Epidermal melanocyte (primary cell): ENCODE results near the gene PCBP1.
A peak's percentile ranks its signal among the peaks of the same experiment; 100 is the strongest.
"Not testable (repeated sequence)": the region's sequence is repeated elsewhere in the genome, so short reads cannot be mapped to it uniquely, and the experiment has no call there.

ENCODE experiments used
- DNase-seq: peaks from one replicate; pipeline ENCODE4 v3.0.0; 2011; ENCODE audit warnings: low spot score; ENCODE audit not compliant: insufficient read length

Gene PCBP1

DNA sequence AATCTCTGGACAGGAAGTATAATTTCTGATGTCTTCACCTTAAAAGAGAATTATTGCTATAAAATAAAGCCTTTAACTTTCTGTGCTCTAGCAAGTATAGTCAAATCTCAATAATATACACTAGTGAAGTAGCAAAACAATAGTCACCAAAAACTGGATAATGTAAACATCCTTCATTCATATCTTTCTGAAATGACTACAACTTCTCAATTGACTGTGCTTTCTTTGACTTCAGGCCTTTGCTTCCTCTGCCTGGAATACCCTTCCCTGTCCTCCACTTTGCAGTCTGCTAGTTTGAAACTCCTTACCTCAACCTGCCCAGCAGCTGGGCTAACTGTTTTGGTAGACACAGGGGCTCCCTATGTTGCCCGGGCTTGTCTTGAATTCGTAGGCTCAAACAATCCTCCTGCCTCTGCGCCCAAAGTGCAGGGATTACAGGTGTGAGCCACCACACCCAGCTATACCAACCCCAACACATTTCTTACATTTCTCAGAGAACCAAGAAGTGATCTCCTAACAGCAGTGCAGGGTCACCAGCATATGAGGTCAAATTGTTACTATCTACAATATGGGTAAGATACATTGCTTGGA, 6.6 kb upstream of the PCBP1 start:
- no peak for DNase-seq

DNA sequence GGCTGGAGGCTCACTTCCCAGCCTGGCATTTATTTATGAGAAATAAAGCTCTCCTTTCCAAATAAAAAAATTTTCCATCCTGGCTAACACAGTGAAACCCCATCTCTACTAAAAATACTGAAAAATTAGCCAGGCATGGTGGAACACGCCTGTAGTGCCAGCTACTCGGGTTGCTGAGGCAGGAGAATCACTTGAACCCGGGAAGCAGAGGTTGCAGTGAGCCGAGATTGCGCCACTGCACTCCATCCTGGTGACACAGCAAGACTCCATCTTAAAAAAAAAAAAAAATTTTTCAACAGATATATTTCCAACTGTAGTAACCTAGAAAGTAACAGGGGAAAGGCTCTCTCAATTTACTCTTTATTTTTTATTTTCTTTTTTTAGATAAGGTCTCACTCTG, 6.1 kb upstream of the PCBP1 start:
- DNase-seq, result no peak

DNA sequence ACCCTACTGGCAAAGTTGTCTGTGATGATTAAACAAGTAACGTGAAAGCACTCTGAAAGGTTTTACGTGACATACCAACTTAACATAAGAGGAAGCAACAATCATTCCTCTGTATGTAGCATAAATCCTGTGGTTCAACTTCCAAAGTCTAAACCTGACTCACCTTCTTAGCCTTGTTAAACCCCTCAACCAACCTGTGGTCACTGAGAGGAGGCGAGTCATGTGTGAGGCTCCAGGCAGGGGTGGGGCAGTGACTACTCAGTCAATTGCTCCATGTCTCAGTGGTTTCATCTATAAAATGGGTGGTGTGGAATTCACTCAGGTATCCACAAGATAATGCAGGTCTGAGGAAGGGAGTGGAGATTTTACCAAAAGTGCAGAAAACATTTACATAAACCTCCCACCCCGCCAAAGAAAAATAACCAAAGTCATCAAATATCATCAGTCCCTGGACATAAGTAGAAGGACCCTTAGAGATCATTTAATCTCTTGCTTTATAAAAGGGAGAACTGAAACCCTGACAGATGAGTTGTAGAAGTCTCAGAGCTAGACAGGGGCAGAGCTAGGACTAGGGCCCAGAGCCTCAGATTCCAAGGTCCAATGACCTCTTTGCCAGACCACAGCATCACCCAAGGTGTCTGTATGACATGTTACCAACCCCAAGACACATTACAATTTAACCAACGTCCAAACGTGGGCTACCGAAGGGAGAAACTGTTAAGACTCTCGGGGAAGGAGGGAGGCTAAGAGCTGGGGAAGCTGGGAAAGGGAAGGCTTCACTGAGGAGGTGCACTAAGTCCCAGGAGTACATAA, 3.7 kb upstream of the PCBP1 start:
- no peak for DNase-seq

DNA sequence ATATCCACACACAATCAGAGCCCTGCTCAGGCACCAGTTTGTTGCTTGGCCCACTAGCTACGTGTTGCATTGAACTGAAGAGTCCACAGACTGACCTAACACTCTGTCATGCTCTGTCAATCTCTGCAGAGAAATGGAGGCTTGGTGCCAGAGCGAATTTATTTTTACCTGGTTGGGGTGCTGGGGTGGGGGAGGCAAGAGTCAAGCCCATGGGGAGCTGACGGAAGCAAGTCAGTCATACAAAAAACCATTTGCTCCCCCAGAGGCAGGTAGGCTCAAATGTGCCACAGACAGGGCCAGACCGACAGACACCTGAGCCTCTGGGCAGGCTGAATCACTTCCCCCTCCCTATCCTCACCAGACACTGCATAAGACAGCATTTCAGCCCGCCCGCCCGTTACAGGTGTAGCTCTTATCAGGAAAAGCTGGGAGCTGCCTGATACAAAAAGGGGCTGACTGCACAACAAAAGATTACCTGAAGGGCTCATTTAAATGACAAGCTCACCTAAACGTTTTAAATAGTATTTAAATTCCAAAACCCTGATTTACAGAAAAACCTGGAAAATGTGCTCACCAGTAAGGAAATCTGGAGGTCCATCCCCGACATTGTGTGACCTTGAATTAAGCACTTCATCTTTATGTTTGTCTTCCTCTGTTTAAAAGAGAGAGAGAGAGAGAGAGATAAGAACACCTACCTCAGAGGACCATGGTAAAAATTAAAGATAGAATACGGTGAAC, 2.1 kb upstream of the PCBP1 start:
- DNase-seq, result no peak

DNA sequence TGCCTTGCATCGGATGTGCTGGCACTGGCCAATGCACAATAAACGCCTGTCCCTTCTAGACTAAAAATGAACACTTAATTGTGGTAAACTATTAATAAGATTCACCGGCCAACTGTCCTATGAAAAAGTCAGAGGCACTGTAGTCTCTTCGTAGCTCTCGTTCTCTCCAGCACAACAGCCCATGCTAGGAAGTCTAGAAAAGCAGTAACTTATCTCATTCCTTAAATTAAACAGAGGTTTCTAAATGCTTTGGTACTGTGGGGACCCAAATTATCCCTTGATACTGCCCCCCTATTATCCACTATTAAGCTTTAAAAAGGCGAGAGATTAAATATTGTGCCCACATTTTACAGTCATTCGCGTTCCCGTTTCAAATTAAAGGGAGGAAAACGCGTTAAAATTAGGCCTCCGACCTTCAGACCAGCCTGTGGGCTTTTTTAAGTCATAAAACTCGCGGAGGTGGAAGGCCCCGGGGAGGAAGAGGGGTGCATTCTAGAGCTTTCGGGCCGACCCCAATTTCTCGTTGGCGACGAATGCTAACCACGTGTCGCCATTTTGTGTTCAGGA, 1.5 kb upstream of the PCBP1 start:
- DNase-seq, result no peak

DNA sequence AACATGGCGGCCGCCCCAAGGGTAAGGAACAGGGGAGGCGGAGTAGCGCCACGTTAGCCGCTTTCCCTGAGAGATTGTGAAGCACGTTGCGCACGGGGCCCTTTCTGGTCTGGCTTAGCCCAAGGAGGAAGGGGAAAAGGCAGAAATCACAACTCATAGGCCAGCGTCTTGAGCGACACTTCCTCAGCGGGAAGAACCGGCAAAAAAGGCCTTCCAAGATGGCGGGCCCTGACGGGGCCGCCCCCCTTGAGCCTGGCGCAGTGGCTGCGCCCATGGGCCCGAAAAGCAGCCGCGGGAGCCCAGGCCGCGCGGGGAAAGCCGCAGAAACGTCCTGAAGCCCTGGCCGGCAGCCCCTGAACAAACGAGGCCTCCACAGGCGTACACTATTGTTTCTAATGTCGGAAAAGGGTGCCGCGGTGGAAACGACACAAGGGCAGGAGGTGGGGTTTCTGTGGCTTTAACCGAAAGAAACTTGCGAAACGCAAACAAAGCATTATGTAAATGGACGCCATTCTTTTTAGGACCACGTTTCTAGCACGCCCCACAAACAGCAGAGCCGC, 919 bp upstream of the PCBP1 start:
- DNase-seq, result peak; percentile 59

DNA sequence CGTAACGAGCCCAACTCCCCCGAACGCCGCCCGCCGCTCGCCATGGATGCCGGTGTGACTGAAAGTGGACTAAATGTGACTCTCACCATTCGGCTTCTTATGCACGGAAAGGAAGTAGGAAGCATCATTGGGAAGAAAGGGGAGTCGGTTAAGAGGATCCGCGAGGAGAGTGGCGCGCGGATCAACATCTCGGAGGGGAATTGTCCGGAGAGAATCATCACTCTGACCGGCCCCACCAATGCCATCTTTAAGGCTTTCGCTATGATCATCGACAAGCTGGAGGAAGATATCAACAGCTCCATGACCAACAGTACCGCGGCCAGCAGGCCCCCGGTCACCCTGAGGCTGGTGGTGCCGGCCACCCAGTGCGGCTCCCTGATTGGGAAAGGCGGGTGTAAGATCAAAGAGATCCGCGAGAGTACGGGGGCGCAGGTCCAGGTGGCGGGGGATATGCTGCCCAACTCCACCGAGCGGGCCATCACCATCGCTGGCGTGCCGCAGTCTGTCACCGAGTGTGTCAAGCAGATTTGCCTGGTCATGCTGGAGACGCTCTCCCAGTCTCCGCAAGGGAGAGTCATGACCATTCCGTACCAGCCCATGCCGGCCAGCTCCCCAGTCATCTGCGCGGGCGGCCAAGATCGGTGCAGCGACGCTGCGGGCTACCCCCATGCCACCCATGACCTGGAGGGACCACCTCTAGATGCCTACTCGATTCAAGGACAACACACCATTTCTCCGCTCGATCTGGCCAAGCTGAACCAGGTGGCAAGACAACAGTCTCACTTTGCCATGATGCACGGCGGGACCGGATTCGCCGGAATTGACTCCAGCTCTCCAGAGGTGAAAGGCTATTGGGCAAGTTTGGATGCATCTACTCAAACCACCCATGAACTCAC, 673 bp downstream of the PCBP1 start:
- no peak for DNase-seq

DNA sequence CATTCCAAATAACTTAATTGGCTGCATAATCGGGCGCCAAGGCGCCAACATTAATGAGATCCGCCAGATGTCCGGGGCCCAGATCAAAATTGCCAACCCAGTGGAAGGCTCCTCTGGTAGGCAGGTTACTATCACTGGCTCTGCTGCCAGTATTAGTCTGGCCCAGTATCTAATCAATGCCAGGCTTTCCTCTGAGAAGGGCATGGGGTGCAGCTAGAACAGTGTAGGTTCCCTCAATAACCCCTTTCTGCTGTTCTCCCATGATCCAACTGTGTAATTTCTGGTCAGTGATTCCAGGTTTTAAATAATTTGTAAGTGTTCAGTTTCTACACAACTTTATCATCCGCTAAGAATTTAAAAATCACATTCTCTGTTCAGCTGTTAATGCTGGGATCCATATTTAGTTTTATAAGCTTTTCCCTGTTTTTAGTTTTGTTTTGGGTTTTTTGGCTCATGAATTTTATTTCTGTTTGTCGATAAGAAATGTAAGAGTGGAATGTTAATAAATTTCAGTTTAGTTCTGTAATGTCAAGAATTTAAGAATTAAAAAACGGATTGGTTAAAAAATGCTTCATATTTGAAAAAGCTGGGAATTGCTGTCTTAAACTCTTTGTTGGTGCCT, 1.4 kb downstream of the PCBP1 start:
- DNase-seq, result no peak

DNA sequence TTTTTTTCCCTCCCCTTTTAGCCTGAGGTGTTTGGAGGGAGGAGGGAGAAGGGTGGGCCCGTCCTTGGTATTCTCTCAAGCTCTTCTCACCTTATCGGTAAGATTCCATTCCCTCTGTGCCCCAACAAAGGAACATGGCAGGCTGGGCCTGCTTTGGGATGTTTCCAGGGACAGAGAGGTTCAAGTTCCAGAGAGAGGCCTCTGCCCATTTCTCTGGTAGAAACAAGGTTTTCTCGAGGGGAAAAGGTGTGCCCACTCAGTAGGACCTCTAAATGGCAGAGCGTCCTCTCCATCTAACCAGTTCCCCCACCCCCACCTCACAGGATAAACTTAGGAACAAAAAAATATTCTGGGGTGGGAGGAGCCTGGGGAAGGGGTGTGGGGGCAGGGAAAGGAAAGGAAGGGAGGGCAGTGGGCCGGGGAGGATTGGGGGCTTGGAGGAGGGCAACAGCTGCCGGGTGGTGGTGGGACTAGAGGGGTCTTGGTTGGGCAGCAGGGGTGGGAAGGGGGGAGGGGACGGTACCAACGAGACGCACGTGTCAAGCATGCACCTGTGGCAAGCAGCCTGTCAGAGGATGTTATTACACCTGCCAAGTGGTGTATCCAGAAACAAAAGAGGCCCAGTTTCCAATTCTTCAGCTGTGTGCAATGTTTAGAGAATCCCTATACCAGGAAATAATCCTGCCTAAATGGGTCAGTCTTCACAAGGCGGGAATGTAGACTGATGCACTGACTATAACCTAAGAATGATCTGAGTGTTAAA, 2.1 kb downstream of the PCBP1 start:
- no peak for DNase-seq

DNA sequence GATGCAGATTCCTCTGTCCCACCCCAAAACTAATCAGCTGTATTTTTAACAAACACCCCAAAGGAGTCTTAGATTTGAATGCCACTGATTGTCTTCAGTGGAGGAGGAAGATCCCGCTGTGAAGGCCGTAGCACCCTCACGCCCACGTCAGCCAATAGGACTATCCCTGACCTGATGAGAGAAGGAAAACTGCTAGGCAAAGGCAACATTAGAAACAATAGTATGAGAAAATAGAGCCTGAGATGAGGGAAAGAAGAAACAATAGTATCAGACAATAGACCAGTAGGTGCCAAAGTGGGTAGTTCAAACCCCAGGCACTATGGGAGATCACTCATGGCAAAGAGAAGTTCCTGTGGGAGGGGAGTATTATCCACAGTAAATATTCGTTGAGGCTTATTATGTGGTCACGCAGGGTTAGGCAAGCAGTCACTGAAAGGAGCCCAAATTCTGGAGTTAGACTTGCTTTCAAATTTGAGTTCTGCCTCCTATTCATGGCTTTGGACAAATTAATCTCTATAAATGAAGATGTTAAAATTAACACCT, 2.8 kb downstream of the PCBP1 start:
- DNase-seq, result no peak

DNA sequence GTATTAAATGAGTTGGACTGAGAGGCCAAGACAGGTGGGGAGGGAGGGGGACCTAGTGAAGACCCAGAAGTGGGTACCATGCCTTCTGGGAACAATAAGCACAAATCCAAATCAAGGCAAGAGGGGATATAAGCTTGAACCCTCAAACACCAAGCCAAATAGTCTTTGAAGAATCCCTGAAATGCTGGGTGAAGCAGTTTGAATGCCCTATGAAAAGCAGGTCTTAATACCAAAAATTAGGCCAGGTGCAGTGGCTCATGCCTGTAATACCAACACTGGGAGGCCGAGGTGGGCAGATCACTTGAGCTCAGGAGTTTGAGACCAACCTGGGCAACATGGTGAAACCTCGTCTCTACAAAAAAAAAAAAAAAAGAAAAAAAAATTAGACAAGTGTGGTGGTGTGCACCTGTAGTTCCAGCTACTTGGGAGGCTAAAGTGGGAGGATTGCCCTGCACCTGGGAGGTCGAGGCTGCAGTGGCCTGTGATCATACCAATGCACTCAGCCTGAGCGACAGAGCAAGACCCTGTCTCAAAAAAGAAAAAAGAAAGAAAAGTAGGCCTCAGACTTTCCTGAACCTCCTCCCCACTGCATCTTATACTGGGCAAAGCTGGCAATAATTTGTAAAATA, 3.5 kb downstream of the PCBP1 start:
- no peak for DNase-seq

DNA sequence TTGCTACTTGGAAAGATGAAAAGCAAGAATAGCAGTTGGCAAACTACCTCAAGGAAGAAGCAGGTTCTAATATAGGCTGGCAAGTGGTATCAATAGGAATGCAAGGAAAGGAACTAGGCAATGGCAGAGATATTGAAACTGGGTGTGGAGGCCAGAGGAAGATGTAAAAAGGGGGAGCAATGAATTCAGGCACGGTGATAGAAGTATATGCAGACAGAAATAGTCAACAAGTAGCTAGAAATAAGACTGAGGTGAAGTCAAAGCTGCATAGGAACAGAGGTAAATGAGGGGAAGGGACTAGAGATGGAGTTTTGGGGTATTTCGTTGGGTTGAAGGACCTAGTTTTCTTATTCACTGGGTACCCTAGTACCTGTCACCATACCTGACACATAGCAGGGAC, 4.1 kb downstream of the PCBP1 start:
- DNase-seq, result no peak

DNA sequence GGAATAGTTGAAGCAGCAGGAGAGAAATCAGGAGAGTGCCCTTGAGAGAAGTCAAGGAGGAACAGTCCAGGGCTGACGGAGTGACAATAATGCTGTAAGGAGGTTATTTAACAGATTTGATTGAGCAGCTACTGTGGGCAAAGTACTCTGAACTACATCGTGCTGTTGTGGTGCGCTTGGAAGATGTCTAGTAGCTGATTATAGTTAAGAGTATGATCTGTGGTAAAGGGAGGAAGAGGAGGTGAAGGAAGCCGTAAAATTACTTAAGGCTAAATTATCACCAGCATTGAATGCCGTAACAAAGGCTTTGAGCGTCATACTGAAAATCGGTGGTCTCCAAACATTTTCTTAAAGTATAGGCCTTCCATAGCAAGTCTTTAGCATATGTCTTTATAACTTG, 4.5 kb downstream of the PCBP1 start:
- DNase-seq, result no peak

DNA sequence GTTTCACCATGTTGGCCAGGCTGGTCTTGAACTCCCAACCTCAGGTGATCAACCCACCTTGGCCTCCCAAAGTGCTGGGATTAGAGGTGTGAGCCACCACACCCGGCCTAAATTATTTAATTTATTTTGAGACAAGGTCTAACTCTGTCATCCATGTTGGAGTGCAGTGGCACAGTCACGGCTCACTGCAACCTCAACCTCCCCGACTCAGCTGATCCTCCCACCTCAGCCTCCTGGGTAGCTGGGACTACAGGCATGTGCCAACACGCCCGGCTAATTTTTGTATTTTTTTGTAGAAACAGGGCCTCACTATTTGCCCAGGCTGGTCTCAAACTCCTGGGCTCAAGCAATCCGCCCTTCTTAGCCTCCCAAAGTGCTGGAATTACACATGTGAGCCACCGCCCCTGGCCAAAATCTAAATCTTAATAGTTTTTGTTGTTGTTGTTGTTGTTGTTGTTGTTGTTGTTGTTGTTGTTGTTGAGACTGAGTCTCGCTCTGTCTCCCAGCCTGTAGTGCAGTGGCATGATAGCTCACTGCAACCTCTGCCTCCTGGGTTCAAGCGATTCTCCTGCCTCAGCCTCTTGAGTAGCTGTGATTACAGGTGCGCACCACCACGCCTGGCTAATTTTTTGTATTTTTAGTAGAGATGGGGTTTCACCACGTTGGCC, 5.4 kb downstream of the PCBP1 start:
- DNase-seq, result not testable (repeated sequence)

DNA sequence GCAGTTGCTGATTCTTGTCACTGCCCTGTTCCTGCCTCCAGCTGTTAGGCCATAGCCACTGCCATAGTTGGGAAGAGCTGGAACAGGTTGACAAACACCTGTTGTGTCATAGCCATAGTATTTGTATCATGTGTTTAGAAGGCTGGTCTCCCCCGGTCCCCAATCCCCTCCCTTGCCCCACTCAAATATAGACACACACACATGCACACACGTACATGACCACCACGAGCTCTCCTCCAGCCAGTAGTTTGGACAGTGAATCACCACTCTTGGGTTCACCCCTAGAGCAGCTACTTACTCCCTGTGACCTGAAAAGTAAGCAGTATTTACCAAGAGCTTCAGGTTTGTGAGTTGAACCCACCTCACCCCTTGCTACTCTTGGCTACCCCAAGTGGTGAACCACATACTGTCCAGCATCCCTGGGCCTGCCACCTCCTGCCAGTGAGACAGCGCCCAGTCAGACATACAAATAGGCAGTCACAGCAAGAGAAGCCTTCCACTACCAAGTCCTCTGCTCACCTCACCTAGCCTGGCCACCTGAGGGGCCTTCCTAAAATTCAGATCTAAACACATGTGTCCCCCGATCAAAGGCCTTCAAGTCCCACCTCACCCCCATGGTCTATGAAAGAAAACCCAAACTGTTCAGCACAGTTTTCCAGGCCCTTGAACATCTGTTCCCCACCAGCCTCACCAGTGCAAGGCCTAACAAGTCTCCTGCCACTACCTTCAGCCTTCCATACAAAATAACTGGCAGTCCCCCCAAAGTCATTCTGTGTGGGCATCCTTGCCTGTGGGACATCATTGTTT, 7.1 kb downstream of the PCBP1 start:
- no peak for DNase-seq

DNA sequence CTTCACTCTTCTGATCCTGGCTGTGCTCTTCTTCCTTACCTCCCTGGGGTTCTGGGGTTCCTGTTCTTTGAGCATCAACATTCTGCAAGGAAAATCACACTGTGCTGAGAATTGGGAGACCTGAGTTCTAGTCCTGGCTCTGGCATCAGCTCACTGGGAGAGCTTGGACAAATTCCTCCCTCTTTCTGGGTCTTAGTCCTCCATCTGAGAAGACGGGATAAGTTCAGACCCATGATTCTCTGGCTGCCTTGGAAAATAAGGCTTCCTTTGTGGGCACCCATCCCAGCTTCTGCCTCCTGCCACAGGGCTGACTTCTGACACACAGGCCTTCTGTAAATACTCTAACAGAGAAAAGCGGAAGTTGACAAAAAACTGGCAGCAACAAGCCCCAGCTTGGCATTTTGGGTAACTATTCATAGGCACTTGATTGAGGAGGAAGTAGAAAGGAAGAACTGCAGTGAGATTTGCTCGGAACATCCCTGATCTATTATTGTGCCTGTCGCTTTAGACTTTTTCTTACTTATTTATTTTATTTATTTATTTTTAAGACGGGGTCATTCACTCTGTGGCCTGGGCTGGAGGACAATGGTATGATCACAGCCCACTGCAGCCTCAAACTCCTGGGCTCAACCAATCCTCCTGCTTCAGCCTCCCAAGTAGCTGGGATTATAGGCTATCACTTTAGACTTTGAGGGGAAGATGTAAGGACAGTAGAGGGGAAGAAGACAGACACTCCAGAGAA, 7.9 kb downstream of the PCBP1 start:
- peak; percentile 71 for DNase-seq
